Karpas-422 (cell line): ENCODE results near the gene CHST15. TPM values are rescaled to one million over a fixed set of nuclear protein-coding genes. Genes with fewer than 3 reads are reported as not detected.
"Not testable (repeated sequence)": the region's sequence is repeated elsewhere in the genome, so short reads cannot be mapped to it uniquely, and the experiment has no call there.

Experiments used
- DNase-seq: peaks from one replicate; pipeline ENCODE4 v3.0.0-alpha.2; 2015
- H2AFZ ChIP-seq: fragments of 200-600 bp; sonication (generic); 2 replicates; pipeline ENCODE4 v1.6.1; 2014; ENCODE audit warnings: antibody characterized with exemption, low read length, mixed read lengths
- H3K27ac ChIP-seq: fragments of 200-600 bp; sonication (generic); 2 replicates; pipeline ENCODE4 v1.5.1; 2014; ENCODE audit warnings: mild to moderate bottlenecking, low read length, moderate library complexity
- H3K27me3 ChIP-seq: fragments of 200-600 bp; sonication (generic); 2 replicates; pipeline ENCODE4 v1.6.1; 2014; ENCODE audit warnings: low read length, mixed read lengths
- H3K36me3 ChIP-seq: fragments of 200-600 bp; sonication (generic); 2 replicates; pipeline ENCODE4 v1.6.1; 2014; ENCODE audit warnings: low read length, mixed read lengths; ENCODE audit not compliant: insufficient read depth
- H3K4me1 ChIP-seq: fragments of 200-600 bp; sonication (generic); 2 replicates; pipeline ENCODE4 v1.6.1; 2014; ENCODE audit warnings: mild to moderate bottlenecking, low read length, mixed read lengths
- H3K4me2 ChIP-seq: fragments of 200-600 bp; sonication (generic); 2 replicates; pipeline ENCODE4 v1.6.1; 2014; ENCODE audit warnings: low read length, low read depth, mild to moderate bottlenecking; ENCODE audit not compliant: poor library complexity, severe bottlenecking
- H3K4me3 ChIP-seq: fragments of 200-600 bp; sonication (generic); 2 replicates; pipeline ENCODE4 v1.5.1; 2014; ENCODE audit warnings: mild to moderate bottlenecking, antibody characterized with exemption, low read length, mixed read lengths
- H3K79me2 ChIP-seq: fragments of 200-600 bp; sonication (generic); 2 replicates; pipeline ENCODE4 v1.6.1; 2014; ENCODE audit warnings: mild to moderate bottlenecking, low read length, mixed read lengths
- H3K9ac ChIP-seq: fragments of 200-600 bp; sonication (generic); 2 replicates; pipeline ENCODE4 v1.6.0; 2014; ENCODE audit warnings: low read length
- H3K9me2 ChIP-seq: fragments of 200-600 bp; sonication (generic), shearing (Covaris generic); replicated peaks from 2 replicates; pipeline ENCODE4 v1.6.0; 2014; ENCODE audit warnings: mild to moderate bottlenecking, low read length, moderate library complexity; ENCODE audit not compliant: insufficient read depth
- H3K9me3 ChIP-seq: fragments of 300-700, 200-600 bp; sonication (generic); 2 replicates; pipeline ENCODE4 v1.6.1; 2014; ENCODE audit warnings: low read length, mixed read lengths
- H4K20me1 ChIP-seq: fragments of 200-600 bp; sonication (generic); 2 replicates; pipeline ENCODE4 v1.6.1; 2014; ENCODE audit warnings: mild to moderate bottlenecking, antibody characterized with exemption, low read length, low read depth; ENCODE audit not compliant: insufficient read depth
- total RNA-seq: library from RNA; depleted of rRNA; stranded (reverse); fragments of >200 nt; shearing (Covaris generic); gene quantifications from 2 replicates; pipeline ENCODE4 v1.2.3, GENCODE V29; 2014; ENCODE audit warnings: low replicate concordance

The CHST15 gene
- total RNA-seq, 1 experiment from 2014 or later, result not detected

DNA sequence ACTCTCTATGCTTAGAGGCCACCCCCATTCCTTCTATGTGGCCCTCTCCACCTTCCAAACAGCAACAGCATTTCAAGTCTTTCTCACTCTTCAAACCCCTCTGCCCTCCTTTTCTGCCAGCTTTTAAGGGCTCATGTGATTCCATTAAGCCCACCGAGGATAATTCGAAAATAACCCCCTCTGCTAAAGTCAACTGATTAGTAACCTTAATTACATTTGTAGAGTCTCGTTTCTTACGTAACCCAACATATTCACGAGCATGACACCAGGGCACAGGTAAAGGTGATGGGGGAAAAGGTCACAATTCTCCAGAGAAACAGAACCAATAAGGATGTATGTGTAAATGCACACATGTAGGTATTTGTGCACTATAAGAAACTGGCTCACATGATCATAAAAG lies 6.7 kb upstream of the CHST15 start:
- DNase-seq, result no peak
- Histone ChIP-seq H2AFZ (no peak overlapping the region), H3K79me2 (no peaks in the 10 kb centered on the region), H3K9ac (no peak overlapping the region), H3K4me2 (no peak overlapping the region), H3K4me3 (no peak overlapping the region), H3K27ac (no peak overlapping the region), H3K36me3 (no peaks in the 10 kb centered on the region), H4K20me1 (no peaks in the 10 kb centered on the region), H3K9me2 (no peaks in the 10 kb centered on the region), H3K27me3 (peaks cover 5% of the 10 kb centered on the region), H3K4me1 (no peaks in the 10 kb centered on the region), H3K9me3 (no peaks in the 10 kb centered on the region)

DNA sequence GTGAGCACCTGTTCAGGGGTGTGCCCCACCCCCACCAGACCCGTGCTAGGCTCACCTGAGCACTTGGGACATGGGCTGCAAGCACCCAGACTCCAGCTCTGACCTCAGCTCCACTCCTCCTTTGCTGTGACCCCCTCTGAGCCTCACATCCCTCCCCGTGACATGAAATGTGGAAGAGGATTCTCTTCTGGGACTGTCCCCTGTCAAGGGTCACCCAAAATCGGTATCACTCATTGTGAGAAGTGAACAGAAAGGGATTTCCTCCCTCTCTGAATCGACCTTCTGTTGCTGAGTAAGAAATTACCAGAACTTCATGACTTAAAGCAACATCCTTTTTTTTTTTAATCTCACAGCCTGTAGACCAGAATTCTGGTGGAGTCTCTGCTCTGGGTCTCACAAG lies 6.2 kb upstream of the CHST15 start:
- Histone ChIP-seq H3K9me2 (no peaks in the 10 kb centered on the region), H3K36me3 (no peaks in the 10 kb centered on the region), H3K4me2 (no peak overlapping the region), H3K9ac (no peak overlapping the region), H4K20me1 (no peaks in the 10 kb centered on the region), H3K4me3 (no peak overlapping the region), H2AFZ (no peak overlapping the region), H3K79me2 (no peaks in the 10 kb centered on the region), H3K4me1 (no peaks in the 10 kb centered on the region), H3K27me3 (peaks cover 5% of the 10 kb centered on the region), H3K27ac (no peak overlapping the region), H3K9me3 (no peaks in the 10 kb centered on the region)
- DNase-seq, result no peak

- Histone ChIP-seq H3K27ac (no peak overlapping the region), H3K9ac (no peak overlapping the region), H3K36me3 (no peaks in the 10 kb centered on the region), H3K27me3 (peaks cover 5% of the 10 kb centered on the region), H3K9me2 (no peaks in the 10 kb centered on the region), H3K4me2 (no peak overlapping the region), H3K79me2 (no peaks in the 10 kb centered on the region), H4K20me1 (no peaks in the 10 kb centered on the region), H3K4me1 (no peaks in the 10 kb centered on the region), H3K4me3 (no peak overlapping the region), H2AFZ (no peak overlapping the region), H3K9me3 (no peaks in the 10 kb centered on the region)
- no peak for DNase-seq
These were observed 5.2 kb upstream of the CHST15 start for GRCh38 chr10:124098575-124098974.

DNA sequence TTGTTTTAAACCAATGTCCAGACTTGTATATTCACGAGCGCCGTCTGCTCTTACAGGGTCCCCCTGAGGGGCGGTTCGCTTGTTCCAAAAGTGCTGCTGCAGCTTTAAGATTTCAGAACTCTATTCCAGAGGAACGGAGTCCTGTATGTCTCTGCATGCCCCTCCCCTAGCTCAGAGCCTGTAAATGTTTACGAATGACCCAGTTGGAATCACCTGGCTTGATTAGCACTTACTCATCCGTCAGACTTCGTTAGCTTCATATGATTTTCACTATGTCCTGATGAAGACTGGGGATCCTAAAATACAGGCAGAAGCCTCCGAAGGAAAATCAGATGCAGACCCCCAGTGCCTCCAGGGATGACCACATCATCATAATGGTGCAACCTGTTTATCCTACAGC lies 4.5 kb upstream of the CHST15 start:
- Histone ChIP-seq H3K9me2 (no peaks in the 10 kb centered on the region), H3K9ac (no peak overlapping the region), H3K79me2 (no peaks in the 10 kb centered on the region), H3K27me3 (peaks cover 5% of the 10 kb centered on the region), H3K36me3 (no peaks in the 10 kb centered on the region), H4K20me1 (no peaks in the 10 kb centered on the region), H3K27ac (no peak overlapping the region), H2AFZ (no peak overlapping the region), H3K9me3 (no peaks in the 10 kb centered on the region), H3K4me3 (no peak overlapping the region), H3K4me2 (no peak overlapping the region), H3K4me1 (no peaks in the 10 kb centered on the region)
- DNase-seq, result no peak

- Histone ChIP-seq H2AFZ (no peak overlapping the region), H3K9me2 (no peaks in the 10 kb centered on the region), H3K27ac (no peak overlapping the region), H3K4me2 (no peak overlapping the region), H3K27me3 (peaks cover 5% of the 10 kb centered on the region), H3K9ac (no peak overlapping the region), H3K79me2 (no peaks in the 10 kb centered on the region), H3K4me3 (no peak overlapping the region), H3K9me3 (no peaks in the 10 kb centered on the region), H3K36me3 (no peaks in the 10 kb centered on the region), H3K4me1 (no peaks in the 10 kb centered on the region), H4K20me1 (no peaks in the 10 kb centered on the region)
- DNase-seq, result no peak
These were observed 3.1 kb upstream of the CHST15 start for GRCh38 chr10:124096494-124096893.

DNA sequence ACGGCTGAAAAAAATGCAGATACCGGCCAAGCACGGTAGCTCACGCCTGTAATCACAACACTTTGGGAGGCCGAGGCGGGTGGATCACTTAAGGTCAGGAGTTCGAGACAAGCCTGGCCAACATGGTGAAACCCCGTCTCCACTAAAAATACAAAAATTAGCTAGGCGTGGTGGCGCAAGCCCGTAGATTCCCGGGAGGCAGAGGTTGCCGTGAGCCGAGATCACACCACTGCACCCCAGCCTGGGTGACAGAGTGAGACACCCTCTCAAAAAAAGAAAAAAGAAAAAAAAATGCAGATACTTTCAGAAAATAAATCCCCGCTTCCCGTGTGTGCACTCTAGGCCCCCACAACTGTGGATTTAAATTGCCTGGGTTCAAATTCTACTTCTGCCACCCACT lies 2.4 kb upstream of the CHST15 start:
- H3K4me3 ChIP-seq, H4K20me1 ChIP-seq, H3K4me2 ChIP-seq, H3K79me2 ChIP-seq, H3K9me2 ChIP-seq, H3K9ac ChIP-seq, H3K36me3 ChIP-seq, H3K27me3 ChIP-seq, H3K27ac ChIP-seq, DNase-seq, H3K9me3 ChIP-seq, H2AFZ ChIP-seq, H3K4me1 ChIP-seq: not testable (repeated sequence)

DNA sequence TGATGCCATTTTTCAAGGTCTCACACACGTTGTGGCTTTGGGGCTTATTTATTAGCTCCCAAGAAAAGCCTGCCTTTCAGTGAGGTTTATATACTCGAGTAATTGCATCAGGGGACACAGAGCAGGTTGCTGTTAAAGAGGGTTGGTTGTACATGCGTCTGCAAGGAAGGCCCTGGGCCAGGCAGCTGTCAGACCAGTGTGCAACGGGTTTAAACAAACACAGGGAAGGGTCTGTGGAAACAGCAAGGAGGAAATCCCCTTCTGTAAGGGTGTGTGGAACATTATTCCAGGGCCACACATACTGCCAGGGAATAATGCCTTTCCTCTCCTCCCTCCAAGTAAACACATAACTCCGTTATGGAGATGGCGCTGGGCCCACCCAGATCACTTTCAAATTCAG lies 1.7 kb upstream of the CHST15 start:
- no peak overlapping the region for H3K9ac ChIP-seq
- H3K4me1 ChIP-seq, result no peaks in the 10 kb centered on the region
- DNase-seq, result no peak
- H3K79me2 ChIP-seq, result no peaks in the 10 kb centered on the region
- H4K20me1 ChIP-seq, result no peaks in the 10 kb centered on the region
- no peaks in the 10 kb centered on the region for H3K9me2 ChIP-seq
- H3K27me3 ChIP-seq, result peaks cover 5% of the 10 kb centered on the region
- no peaks in the 10 kb centered on the region for H3K36me3 ChIP-seq
- no peak overlapping the region for H3K27ac ChIP-seq
- H2AFZ ChIP-seq, result no peak overlapping the region
- no peak overlapping the region for H3K4me3 ChIP-seq
- H3K9me3 ChIP-seq, result no peaks in the 10 kb centered on the region
- no peak overlapping the region for H3K4me2 ChIP-seq

- Histone ChIP-seq H3K4me1 (no peaks in the 10 kb centered on the region), H3K9me3 (no peaks in the 10 kb centered on the region), H3K9ac (no peak overlapping the region), H3K27me3 (peaks cover 5% of the 10 kb centered on the region), H3K27ac (no peak overlapping the region), H3K79me2 (no peaks in the 10 kb centered on the region), H4K20me1 (no peaks in the 10 kb centered on the region), H3K9me2 (no peaks in the 10 kb centered on the region), H3K4me3 (no peak overlapping the region), H3K36me3 (no peaks in the 10 kb centered on the region), H3K4me2 (no peak overlapping the region), H2AFZ (no peak overlapping the region)
- DNase-seq, result no peak
These were observed 1.0 kb upstream of the CHST15 start for GRCh38 chr10:124094419-124094785.

- not testable (repeated sequence) for H3K4me2 ChIP-seq, H3K4me3 ChIP-seq, DNase-seq, H4K20me1 ChIP-seq, H3K27me3 ChIP-seq, H3K9ac ChIP-seq, H3K79me2 ChIP-seq, H3K9me3 ChIP-seq, H2AFZ ChIP-seq, H3K27ac ChIP-seq, H3K36me3 ChIP-seq, H3K9me2 ChIP-seq, H3K4me1 ChIP-seq
These were observed 498 bp upstream of the CHST15 start for GRCh38 chr10:124093774-124094418.
